Muscle of back (tissue), 11 donors: ENCODE data around the gene PPP1R12B. TPM values are rescaled to one million over a fixed set of nuclear protein-coding genes. Genes with fewer than 3 reads are reported as not detected.
A peak's percentile ranks its signal among the peaks of the same experiment; 100 is the strongest.
"Not testable (repeated sequence)": the region's sequence is repeated elsewhere in the genome, so short reads cannot be mapped to it uniquely, and the experiment has no call there.

ENCODE experiments used
- DNase-seq, 3 donors: peaks; one replicate each; pipeline versions ENCODE4 v3.0.0 to v3.0.0-alpha.2; 2013
- polyA plus RNA-seq, 10 donors: library from polyadenylated mRNA; unstranded; fragments of 120-200 nt; gene quantifications; one replicate each; pipeline ENCODE4 v1.2.1, GENCODE V29; 2013; ENCODE audit not compliant: insufficient read length in 10 of 10

The PPP1R12B gene
- polyA plus RNA-seq, 10 donors, result 50.0 to 108 (median 81.2) TPM

- DNase-seq, result no peak
These were observed 14.6 kb upstream of the PPP1R12B start for GRCh38 chr1:202333861-202334260.

GRCh38 chr1:202343652-202344349, 4.7 kb upstream of the PPP1R12B start:
- peak in 2 of 3 donors; percentile 28 to 55 for DNase-seq

GRCh38 chr1:202348005-202348508, 442 bp upstream of the PPP1R12B start:
- DNase-seq, result no peak

DNA sequence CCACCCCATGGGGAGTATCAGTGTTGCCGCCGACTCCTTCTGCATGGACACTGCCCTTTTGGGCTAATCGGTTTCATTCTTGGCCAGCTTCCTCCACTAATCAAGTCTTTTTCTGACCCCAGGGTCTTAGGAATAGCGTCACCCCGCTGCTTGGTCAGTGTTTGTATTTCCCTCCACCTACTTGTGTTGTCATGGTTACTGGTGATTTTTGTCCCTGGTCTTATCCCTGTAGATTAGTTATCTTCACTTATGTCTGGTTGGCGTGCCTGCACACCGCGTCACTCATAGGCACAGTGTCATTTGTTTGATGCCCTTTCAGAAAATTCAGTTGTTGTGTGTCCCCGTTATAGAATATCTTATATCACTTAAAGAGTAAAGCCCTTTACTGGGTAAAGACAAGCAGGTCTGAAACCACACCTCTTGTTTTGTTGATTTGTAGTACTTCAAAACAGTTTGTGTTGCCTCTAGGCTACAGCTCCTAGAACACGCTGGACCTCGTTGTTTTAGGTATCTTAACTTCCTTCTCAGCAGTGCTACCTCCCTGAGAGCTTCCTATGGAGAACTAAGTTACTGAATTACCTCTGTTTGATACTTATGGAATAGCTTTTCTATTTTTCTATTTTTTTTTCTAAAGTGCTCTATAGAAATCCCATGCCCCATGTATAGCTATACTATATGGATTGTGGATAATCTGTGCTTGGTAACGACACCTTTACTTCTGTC, 868 bp downstream of the PPP1R12B start:
- DNase-seq, result peak in 1 of 3 donors; percentile 62

DNA sequence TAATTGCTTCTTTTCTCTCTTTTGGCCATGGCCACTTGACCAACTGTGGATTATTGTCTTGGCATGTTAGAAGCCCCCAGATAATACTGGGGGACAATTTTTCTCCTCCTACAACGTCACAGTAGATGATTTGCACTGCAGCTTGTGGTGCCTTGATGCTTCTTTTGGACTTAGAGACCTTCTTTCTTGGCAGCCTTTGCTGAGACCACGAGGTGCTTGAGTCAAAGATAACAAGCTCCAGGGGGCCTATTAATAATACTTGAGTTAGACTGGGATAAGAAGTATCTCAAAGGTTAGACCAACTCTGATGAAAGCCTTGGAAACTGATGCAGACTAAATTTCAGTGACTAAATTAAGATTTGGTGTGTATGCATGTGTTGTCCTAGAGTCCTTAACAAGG, 3.2 kb downstream of the PPP1R12B start:
- DNase-seq, result no peak

DNA sequence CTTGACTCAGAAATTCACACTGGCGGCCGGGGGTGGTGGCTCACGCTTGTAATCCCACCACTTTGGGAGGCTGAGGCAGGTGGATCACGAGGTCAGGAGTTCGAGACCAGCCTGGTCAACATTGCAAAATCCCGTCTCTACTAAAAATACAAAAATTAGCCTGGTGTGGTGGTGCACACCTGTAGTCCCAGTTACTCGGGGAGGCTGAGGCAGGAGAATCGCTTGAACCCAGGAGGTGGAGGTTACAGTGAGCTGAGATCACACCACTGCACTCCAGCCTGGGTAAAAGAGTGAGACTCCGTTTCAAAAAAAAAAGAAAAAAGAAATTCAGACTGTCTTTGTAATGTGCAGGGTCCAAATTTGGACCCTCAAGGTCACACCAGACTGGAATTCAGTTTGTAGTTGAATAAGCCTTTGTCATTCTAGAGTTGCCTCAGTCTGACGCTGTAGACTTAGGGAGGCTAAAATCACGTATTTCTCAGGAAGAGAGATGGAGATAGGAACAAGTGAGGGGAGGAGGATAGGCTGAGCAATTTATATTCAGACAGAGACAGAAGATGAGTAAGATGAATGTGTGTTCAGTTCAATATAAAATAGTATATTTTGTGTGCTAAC, 4.2 kb downstream of the PPP1R12B start:
- not testable (repeated sequence) for DNase-seq

DNA sequence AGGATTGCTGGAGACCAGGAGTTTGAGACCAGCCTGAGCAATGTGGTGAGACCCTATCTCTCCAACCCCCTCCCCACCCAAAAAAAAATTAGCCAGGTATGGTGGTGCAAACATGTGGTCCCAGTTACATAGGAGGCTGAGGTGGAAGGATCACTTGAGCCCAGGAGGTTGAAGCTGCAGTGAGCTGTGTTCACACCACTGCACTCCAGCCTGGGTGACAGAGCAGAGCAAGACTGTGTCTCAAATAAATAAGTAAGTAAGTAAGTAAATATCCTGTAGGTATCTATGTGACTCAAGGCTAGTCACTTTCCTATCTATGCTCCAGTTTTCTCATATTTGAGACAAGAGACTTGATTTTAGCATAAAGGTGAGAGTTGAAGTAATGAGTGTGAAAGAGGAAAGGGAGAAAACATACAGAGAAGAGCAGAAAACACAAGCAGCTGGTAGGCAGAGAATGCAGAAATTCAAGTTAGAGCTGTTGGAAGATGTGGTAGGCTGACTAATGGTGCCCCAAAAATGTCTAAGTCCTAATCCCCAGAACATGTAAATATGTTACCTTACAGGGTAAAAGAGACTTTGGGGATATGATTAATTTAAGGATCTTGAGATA, 7.5 kb downstream of the PPP1R12B start:
- DNase-seq, result no peak

DNA sequence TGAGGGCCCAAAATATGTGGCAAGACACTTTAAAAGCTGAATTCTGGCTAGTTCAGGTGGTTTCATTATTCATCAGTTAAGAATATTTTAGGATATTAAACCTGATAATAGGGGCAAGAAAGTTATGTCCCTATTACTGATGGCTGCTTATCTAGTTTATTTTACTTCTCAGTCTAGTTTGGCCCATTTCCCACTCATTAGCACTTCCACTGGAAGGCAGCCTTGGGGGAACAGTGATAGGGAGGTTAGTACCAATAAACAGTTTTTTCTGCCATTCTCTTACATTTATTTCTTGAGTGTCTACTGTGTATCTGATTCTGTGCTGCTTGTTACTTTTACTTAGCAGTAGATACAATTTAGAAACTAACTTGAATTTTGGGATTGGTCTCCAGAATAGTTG, 9.0 kb downstream of the PPP1R12B start:
- no peak for DNase-seq

DNA sequence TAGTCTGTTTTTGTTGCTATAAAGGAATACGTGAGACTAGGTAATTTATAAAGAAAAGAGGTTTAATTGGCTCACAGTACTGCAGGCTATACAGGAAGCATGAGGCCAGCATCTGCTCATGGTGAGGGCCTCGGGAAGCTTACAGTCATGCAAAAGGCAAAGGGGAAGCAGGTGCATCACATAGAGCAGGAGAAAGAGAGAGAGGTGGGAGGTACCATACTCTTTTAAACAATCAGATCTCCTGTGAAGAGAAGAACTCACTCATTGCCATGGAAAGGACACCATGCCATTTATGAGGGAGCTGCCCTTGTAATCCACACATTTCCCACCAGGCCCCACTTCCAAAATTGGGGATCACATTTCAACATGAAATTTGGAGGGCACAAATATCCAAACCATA, 12.7 kb downstream of the PPP1R12B start:
- DNase-seq, result no peak

DNA sequence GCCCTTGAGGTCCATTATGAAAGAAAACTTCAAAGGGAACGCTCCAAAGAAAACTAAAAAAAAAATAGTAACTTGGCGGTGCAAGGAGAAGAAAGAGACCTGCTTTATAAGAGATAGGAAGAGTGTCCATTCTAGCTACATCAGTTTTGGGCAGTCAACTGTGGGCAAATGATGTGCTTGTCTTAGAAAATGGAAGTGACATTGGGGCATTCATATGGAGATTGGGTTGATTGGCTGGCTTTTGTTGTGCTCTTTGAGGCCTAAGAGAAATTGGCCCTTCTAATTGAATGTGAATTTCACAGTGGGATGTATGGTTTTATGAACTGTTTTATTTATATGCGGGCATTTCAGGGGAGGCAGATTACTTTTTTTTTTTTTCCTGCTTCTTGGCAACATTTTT, 13.2 kb downstream of the PPP1R12B start:
- no peak for DNase-seq

DNA sequence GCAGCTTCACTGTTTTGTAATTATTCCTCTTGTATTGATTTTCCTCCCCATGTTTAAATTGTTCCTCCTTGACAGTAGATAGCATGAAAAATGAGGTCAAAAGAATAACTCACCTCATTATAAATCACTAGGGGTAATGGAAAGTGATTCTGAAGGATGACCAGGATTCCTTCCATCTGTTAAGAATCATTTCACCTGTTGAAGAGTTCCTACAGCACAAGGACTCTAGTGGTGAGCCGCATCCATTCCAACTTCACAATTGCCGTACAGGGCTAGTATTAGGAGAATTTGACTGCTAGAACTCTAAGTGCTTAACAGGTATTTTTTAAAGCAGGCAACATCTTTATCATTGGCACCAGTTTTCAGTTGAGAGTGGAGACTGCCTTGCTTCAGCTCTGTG, 13.7 kb downstream of the PPP1R12B start:
- DNase-seq, result no peak

DNA sequence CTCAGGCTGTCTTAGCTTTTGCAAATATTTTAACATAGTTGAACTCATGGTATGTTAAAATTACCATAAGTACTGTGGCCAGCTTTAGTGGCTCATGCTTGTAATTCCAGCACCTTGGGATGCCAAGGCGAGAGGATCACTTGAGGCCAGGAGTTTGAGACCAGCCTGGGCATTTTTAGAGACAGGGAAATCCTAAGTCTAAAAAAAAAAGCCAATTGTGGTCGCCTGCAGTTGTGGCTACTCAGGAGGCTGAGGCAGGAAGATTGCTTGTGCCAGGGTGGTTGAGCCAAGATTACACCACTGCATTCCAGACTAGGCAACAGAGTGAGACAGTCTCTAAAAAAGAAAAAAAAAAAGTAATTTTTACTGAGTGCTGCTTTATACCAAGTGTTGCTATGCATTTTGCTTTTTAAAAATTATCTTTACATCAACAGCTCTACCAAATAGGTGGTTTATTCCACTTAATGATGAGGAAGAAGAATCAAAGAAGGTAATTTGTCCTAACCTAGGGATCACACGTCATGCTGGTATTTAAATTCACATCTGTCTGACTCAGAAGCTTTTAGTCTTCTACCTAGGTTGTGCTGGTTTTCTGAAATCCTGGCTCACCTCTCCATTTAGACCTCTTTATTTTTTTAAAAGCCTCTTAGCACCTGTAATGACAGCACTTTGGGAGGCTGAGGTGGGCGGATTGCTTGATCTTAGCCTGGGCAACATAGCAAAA, 16.8 kb downstream of the PPP1R12B start:
- no peak for DNase-seq

GRCh38 chr1:202367271-202367670, 18.8 kb downstream of the PPP1R12B start:
- no peak for DNase-seq

GRCh38 chr1:202370906-202371305, 22.4 kb downstream of the PPP1R12B start:
- not testable (repeated sequence) for DNase-seq

DNA sequence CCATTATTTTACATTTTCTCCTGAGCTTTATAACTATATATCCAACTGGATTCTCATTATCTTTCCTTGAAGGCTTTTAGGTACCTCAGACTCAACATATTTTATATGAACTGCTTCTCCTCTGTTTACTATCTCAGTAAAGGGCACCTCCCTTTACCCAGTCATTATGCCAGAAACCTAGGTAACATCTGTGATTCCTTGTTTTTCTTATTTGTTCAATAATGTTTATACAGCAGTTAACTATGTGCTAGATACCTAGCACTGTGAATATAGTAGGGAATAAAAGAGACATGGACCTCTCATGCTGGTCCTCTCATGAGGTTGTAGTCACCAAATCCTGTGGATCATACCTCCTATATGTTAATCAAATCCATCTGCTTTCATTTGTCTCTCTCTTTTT, 25.6 kb downstream of the PPP1R12B start:
- DNase-seq, result no peak

- DNase-seq, result not testable (repeated sequence)
These were observed 26.7 kb downstream of the PPP1R12B start for GRCh38 chr1:202375175-202375574.

- DNase-seq, result no peak
These were observed 27.7 kb downstream of the PPP1R12B start for GRCh38 chr1:202376247-202376646.

GRCh38 chr1:202379884-202380529, 31.5 kb downstream of the PPP1R12B start:
- not testable (repeated sequence) for DNase-seq

GRCh38 chr1:202380535-202380934, 32.0 kb downstream of the PPP1R12B start:
- DNase-seq, result not testable (repeated sequence)

DNA sequence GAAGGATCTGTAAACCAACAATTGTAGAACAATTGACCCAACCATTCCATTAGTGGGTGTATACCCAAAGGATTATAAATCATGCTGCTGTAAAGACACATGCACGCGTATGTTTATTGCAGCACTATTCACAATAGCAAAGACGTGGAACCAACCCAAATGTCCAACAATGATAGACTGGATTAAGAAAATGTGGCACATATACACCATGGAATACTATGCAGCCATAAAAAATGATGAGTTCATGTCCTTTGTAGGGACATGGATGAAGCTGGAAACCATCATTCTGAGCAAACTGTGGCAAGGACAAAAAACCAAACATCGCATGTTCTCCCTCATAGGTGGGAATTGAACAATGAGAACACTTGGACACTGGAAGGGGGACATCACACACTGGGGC, 33.4 kb downstream of the PPP1R12B start:
- DNase-seq, result not testable (repeated sequence)

DNA sequence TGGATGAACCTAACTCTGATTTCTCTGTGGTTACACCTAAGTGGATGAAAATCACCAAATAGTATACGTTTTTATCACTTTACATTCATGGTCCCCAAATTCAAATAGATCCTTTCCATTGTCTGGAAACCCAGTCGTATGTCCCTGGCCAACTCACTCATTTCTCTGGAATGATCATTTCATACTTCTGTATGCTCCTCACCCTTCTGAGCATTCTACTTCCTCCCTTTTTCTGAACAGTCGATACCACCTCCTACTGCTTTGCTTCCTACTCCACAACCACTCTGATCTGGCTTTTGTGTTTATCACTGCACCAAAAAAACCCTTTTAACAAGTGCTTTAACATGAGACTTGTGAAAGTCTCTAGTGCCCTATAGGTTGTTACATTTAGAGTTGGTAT, 47.3 kb downstream of the PPP1R12B start:
- DNase-seq, result not testable (repeated sequence)
